DMS153 treated with DMSO at 0.1 percent for 48 hours (cell line): ENCODE results near the gene ETS1.
A peak's percentile ranks its signal among the peaks of the same experiment; 100 is the strongest.

Experiments
- DNase-seq: peaks from one replicate; lab custom pipeline; 2025; ENCODE audit not compliant: unreplicated experiment; lab: John Stamatoyannopoulos, UW

The ETS1 gene

GRCh38 chr11:128520888-128521681 is 66.3 kb downstream of the ETS1 start:
- no peak for DNase-seq

- DNase-seq = no peak
Observed at GRCh38 chr11:128520206-128520887, 67.0 kb downstream of the ETS1 start.

- no peak for DNase-seq
Observed at GRCh38 chr11:128519338-128519737, 68.0 kb downstream of the ETS1 start.

GRCh38 chr11:128518493-128519207 is 68.7 kb downstream of the ETS1 start:
- no peak for DNase-seq

- DNase-seq = no peak
Observed at GRCh38 chr11:128517451-128518230, 69.7 kb downstream of the ETS1 start.

GRCh38 chr11:128516886-128517285 is 70.5 kb downstream of the ETS1 start:
- DNase-seq = no peak

GRCh38 chr11:128515826-128516778 is 71.3 kb downstream of the ETS1 start:
- DNase-seq = no peak

- DNase-seq = no peak
Observed at GRCh38 chr11:128515086-128515485, 72.3 kb downstream of the ETS1 start.

GRCh38 chr11:128513915-128514681 is 73.3 kb downstream of the ETS1 start:
- no peak for DNase-seq

GRCh38 chr11:128512474-128512996 is 74.8 kb downstream of the ETS1 start:
- no peak for DNase-seq

- DNase-seq = no peak
Observed at GRCh38 chr11:128511712-128512111, 75.6 kb downstream of the ETS1 start.

- DNase-seq = no peak
Observed at GRCh38 chr11:128509621-128510389, 77.6 kb downstream of the ETS1 start.

- no peak for DNase-seq
Observed at GRCh38 chr11:128508770-128509510, 78.4 kb downstream of the ETS1 start.

GRCh38 chr11:128507936-128508335 is 79.4 kb downstream of the ETS1 start:
- DNase-seq = no peak

- peak; percentile 59 for DNase-seq
Observed at GRCh38 chr11:128506999-128507611, 80.3 kb downstream of the ETS1 start.

- DNase-seq = no peak
Observed at GRCh38 chr11:128506356-128506755, 81.0 kb downstream of the ETS1 start.

GRCh38 chr11:128505449-128506065 is 81.8 kb downstream of the ETS1 start:
- DNase-seq = no peak
